HG03342 (cell line): ENCODE results near the gene PRKAA2.
"Not testable (repeated sequence)": the region's sequence is repeated elsewhere in the genome, so short reads cannot be mapped to it uniquely, and the experiment has no call there.

ENCODE experiments used
- ATAC-seq: cut with Tn5 transposase; IDR thresholded peaks from one replicate; pipeline ENCODE4 v1.9.1; 2021; ENCODE audit warnings: mild to moderate bottlenecking, moderate library complexity; ENCODE audit not compliant: unreplicated experiment

Gene PRKAA2

DNA sequence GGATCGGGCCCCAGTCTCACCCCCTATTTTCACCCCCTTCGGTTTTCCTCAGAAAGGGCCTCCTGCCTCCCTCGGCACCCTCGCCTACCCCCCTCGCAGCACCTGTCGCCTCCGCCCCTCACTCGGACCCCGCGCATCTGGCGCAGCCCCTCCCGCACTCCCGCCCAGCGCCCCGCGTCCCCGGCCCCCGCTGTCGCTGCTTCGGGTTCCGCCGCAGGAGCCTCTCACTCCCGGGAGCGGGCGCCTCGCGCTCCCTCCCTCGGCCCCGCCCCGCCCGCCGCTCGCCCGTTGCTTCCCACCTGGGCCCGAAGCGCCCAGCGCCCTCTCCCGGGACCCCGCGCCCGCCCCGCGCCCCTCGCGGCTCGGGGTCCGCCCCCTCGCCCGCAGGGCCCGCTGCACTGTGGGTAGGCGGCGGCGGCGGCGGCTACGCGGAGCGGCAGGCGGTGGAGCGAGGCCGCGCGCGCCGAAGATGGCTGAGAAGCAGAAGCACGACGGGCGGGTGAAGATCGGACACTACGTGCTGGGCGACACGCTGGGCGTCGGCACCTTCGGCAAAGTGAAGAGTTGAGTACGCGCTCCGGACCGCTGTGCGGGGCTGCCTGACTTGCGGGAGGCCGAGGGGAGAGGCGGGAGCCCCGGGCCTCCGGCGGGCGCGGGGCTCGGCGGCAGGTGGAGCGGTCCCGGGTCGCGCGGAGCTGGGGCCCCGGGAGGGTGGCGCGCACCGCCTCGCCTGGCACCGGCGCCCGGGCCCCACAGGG lies at the start of gene PRKAA2:
PRKAA2 (plus strand) TSS at position 396 of the 758 bp plus-strand sequence; CDS start at position 470, 74 bp downstream.
- ATAC-seq, result no peak

DNA sequence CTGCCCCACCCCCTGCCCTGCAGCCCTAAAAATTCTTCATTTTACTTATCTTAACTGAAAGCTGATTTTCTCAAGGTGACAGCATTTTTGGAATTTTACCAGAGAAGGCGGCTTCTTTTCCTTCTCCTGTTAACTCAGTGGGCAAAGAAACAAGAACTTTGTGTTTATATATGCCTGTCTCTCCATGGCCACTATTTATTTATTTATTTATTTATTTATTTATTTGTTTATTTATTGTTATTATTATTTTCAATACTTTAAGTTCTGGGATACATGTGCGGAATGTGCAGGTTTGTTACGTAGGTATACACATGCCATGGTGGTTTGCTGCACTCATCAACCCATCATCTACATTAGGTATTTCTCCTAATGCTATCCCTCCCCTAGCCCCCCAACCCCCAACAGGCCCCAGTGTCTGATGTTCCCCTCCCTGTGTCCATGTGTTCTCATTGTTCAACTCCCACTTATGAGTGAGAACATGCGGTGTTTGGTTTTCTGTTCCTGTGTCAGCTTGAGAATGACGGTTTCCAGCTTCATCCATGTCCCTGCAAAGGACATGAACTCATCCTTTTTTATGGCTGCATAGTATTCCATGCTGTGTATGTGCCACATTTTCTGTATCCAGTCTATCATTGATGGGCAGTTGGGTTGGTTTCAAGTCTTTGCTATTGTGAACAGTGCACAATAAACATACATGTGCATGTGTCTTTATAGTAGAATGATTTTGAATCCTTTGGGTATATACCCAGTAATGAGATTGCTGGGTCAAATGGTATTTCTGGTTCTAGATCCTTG lies 49.5 kb upstream of the PRKAA2 start:
- ATAC-seq, result not testable (repeated sequence)

DNA sequence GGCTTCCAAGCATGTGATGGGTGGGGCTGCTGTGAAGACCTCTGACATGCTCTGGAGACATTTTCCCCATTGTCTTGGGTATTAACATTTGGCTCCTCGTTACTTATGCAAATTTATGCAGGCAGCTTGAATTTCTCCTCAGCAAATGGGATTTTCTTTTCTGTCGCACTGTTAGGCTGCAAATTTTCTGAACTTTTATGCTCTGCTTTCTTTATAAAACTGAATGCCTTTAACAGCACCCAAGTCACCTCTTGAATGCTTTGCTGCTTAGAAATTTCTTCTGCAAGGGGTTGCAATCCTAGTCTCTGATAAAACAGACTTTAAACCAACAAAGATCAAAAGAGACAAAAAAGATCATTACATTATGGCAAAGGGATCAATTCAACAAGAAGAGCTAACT lies 35.0 kb upstream of the PRKAA2 start:
- ATAC-seq, result not testable (repeated sequence)

- ATAC-seq, result not testable (repeated sequence)
These were observed 34.3 kb upstream of the PRKAA2 start for GRCh38 chr1:56610770-56611169.

- no peak for ATAC-seq
These were observed 28.0 kb upstream of the PRKAA2 start for GRCh38 chr1:56617141-56617540.

DNA sequence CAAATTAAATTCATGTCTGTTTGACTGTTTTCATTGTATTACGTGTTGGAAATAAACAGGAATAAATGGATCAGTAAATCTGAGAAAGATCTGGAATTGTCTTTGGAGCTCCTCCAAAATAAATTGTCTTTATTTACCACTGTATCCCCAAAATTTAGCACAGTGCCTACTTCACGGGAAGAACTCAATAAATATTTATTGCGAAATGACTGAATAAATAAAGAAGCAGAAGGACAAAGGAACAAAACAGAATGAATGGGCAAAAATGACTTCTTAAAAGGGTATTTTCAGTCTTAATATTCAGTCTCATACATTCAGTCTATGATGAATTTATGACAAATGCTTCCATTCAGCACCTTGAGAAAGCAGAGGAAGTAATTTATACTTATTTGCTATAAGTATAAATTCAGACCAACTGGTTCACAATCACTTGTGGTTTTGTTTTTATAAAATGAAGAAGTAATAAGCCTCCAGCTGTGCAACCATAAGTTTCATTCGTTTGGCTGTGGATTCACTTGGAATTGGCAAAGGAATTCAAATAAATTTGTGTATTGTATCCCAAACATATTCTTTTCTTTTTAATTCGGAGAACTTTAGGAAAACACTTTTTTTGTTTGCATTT lies 19.2 kb upstream of the PRKAA2 start:
- ATAC-seq, result no peak

GRCh38 chr1:56626546-56626945 lies 18.6 kb upstream of the PRKAA2 start:
- ATAC-seq, result no peak

GRCh38 chr1:56627019-56627635 lies 18.0 kb upstream of the PRKAA2 start:
- no peak for ATAC-seq

- ATAC-seq, result no peak
These were observed 17.5 kb upstream of the PRKAA2 start for GRCh38 chr1:56627636-56628039.

DNA sequence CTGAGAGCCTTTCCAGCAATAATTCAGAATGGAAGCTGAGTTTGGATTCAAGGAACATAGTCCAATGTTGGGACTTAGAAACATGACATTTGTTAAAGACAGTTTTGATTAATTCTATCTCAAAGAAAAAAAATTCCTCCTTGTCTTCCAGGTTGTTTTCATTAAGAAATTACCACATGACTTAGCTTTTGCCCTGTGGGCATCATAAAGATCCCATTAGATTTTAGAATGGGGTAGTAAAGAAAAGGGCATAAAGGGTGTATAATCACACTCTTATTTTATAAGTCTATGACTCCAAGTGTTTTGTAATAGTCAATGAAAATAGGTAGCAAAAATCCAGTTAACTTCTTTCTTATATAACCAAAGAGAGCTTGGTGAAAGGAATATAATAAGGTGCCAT lies 14.3 kb upstream of the PRKAA2 start:
- ATAC-seq, result no peak

DNA sequence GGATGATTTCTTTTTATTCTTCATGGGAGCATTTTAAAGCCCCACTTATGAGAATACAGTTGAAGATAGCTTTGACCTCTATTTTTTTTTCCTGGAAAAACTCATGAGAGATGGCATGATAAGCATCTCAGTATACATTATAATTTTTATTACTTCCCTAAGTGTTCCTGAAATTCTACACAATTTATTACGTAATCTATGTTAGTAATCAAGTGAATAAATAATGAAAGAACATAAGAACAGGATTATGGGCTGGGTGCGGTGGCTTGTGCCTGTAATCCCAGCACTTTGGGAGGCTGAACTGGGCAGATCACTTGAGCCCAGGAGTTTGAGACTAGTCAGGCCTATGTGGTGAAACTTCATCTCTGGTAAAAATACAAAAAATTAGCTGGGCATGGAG lies 13.2 kb upstream of the PRKAA2 start:
- ATAC-seq, result no peak

GRCh38 chr1:56634981-56635380 lies 10.1 kb upstream of the PRKAA2 start:
- no peak for ATAC-seq

- no peak for ATAC-seq
These were observed 6.9 kb upstream of the PRKAA2 start for GRCh38 chr1:56638248-56638647.

DNA sequence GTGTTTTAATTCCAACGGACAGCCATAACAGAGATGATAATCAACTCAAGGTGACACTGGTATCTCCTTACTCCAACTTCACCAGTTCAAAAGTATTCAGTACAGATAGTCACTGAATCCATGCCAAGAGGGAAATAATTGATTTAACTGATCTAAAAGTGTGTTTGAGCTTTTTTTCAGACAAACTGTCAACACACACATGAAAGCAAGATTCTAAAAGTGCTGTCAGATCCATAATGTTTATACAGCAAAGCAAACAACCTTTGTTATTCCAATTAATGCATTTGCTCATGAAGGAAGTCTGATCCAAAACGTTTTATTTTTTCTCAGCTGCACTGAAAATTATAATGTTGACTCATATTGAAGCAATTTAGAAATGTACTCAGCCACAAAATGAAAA lies 5.9 kb upstream of the PRKAA2 start:
- no peak for ATAC-seq

GRCh38 chr1:56643661-56644060 lies 1.5 kb upstream of the PRKAA2 start:
- ATAC-seq, result no peak

GRCh38 chr1:56644064-56644918 lies 823 bp upstream of the PRKAA2 start:
- no peak for ATAC-seq

DNA sequence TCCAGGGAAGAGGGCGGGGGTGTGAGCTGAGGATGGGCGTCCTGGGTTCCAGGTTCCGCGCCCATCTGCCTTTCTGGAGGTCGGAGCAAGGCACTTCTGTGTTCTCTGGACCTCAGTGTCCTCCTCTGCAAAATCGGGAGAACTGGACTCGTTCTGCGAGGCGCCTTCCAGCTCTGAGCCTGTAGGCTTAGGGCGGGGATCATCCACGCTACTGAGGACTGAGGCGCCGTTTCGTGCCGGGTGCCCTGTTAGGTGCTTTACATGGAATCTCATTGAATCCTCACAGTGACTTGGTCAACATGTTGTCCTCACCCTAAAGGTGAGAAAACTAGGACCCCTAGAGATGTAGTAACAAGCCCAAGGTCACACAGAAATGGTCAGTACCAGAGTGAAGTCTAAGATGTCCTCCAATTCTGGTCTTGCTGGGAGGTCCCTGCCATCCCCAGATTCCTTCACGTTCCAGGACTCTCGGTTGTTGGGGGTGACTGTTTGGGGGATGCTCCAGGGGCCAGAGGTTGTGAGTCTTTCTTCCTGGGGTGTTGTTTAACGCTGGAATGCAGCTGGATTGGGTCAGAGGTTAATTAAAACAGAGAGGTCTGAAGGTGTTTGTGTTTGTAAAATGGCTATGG lies 677 bp downstream of the PRKAA2 start:
- ATAC-seq, result no peak

GRCh38 chr1:56646611-56647010 lies 1.5 kb downstream of the PRKAA2 start:
- ATAC-seq, result no peak

GRCh38 chr1:56647106-56647505 lies 2.0 kb downstream of the PRKAA2 start:
- ATAC-seq, result no peak

DNA sequence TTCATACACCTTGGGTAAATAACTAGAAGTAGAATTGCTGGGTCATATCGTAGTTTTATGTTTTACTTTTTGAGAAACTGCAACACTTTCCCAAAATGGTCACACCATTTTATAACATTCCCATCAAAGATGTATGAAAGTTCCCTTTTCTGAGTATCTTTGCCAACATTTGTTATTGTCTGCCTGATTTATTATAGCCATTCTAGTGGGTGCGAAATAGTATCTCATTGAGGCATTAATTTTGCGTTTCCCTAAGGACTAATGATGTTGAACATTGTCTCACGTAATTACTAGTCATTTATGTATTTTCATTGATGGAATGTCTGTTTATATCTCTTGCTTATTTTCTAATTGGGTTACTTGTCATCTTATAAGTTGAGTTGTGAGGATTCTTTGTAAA lies 3.4 kb downstream of the PRKAA2 start:
- no peak for ATAC-seq
